Body of pancreas (tissue), 4 donors: ENCODE results near the gene NDUFA13.

Source experiments
- CTCF ChIP-seq, 7 experiments: fragments of 450-650 bp in 4 of 7; fragments of 200-600 bp in 3 of 7; sonication (generic) in 3 of 7; IDR thresholded peaks; one replicate each; pipeline ENCODE4 v1.5.1; 2016 to 2019; ENCODE audit warnings: antibody characterized with exemption in 7 of 7
- POLR2A ChIP-seq, 3 donors: fragments of 450-650 bp; IDR thresholded peaks; one replicate each; pipeline ENCODE4 v1.6.1; 2016; ENCODE audit warnings: antibody characterized with exemption in 3 of 3, mild to moderate bottlenecking in 2 of 3

GRCh38 chr19:19570571-19570970 lies 54.5 kb downstream of the NDUFA13 start:
- TF ChIP-seq POLR2A (IDR thresholded peaks at IDR 0.05) (no peak), CTCF (IDR thresholded peaks at IDR 0.05) (no peak)
